GM10266 (cell line): ENCODE results near the gene AKR7A3.
A peak's percentile ranks its signal among the peaks of the same experiment; 100 is the strongest.

Experiments used
- DNase-seq: peaks from one replicate; pipeline ENCODE4 v3.0.0; 2012; ENCODE audit errors: extremely low spot score
- TF ChIP-seq, protein P1 (sequence below): IDR thresholded peaks from 2 replicates; pipeline ENCODE4 v1.5.1; 2012; ENCODE audit warnings: mild to moderate bottlenecking, low read depth; ENCODE audit not compliant: control insufficient read depth, insufficient read depth; ENCODE audit errors: missing control alignments

The AKR7A3 gene

DNA sequence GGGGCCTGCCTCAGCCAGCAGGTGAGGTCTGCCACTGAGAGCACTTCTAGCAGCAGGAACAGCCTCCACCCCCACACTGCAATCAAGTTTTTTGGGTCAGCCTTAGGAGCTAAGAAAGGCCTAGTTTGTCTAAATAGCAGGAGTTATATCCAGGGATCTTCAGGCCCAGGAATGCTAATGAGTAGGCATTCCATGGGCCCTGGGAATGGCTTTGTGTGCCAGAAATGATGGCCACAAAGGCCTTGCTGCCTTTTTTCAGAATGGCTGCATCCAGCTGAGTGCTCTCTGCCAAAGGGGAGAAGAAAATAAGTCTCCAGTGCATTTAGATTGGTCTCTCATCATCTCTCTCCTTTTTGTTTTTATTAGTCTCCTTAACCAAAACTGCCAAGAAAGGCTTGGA lies 34.2 kb downstream of the AKR7A3 start:
- TF ChIP-seq, protein P1, sequence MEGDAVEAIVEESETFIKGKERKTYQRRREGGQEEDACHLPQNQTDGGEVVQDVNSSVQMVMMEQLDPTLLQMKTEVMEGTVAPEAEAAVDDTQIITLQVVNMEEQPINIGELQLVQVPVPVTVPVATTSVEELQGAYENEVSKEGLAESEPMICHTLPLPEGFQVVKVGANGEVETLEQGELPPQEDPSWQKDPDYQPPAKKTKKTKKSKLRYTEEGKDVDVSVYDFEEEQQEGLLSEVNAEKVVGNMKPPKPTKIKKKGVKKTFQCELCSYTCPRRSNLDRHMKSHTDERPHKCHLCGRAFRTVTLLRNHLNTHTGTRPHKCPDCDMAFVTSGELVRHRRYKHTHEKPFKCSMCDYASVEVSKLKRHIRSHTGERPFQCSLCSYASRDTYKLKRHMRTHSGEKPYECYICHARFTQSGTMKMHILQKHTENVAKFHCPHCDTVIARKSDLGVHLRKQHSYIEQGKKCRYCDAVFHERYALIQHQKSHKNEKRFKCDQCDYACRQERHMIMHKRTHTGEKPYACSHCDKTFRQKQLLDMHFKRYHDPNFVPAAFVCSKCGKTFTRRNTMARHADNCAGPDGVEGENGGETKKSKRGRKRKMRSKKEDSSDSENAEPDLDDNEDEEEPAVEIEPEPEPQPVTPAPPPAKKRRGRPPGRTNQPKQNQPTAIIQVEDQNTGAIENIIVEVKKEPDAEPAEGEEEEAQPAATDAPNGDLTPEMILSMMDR, result no peak
- DNase-seq, result no peak

DNA sequence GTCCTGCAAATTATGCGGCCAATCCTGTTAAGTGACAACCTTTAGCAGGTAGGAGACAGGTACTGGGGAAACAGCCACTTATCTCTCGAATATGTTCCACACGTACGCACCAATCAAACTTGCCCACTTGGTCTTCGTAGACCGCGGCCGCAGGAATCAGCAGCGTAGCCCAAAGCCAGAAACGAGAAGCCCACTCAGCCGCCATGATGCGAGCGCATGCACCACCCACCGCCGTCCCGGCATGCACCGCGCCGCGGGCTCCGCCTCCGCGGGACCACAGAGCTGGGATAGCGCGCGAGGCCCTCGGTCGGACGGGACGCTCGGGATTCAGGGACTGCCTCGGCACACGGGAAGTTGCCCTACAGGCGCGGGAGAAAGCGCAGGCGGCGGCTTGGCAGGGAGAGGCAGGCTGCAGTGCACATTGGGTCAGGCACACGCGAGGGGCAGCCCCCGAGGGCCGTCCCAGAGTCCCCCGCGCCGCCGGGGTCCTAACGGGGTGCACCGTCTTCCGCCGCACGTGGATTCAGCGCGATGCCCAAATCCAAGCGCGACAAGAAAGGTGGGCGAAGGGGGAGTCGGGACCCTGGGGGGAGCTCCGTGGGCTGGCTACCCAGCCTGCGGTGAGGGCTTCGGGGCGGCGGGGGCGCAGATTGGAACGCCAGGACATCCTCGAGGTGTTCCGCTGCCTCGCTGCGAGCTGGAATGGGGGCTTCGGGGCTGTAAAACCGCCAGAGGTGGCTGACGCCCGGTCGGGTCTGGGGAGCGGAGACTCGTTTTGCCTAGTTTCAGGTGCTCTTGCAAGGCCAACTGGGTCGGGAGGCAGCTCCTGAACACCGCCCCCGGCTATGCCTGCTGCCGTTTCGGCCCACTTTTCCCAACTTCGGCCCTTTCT lies 37.0 kb downstream of the AKR7A3 start, which contains the start of the genes EMC1 and MRTO4:
Gene EMC1 (minus strand): TSS at position 220 of the 892 bp plus-strand sequence. CDS start 15 bp downstream, at position 205.
Gene MRTO4 (plus strand): TSS at position 501 of the 892 bp plus-strand sequence. CDS start 31 bp downstream, at position 532.
- TF ChIP-seq, protein P1, result no peak
- DNase-seq, result peak; percentile 91

DNA sequence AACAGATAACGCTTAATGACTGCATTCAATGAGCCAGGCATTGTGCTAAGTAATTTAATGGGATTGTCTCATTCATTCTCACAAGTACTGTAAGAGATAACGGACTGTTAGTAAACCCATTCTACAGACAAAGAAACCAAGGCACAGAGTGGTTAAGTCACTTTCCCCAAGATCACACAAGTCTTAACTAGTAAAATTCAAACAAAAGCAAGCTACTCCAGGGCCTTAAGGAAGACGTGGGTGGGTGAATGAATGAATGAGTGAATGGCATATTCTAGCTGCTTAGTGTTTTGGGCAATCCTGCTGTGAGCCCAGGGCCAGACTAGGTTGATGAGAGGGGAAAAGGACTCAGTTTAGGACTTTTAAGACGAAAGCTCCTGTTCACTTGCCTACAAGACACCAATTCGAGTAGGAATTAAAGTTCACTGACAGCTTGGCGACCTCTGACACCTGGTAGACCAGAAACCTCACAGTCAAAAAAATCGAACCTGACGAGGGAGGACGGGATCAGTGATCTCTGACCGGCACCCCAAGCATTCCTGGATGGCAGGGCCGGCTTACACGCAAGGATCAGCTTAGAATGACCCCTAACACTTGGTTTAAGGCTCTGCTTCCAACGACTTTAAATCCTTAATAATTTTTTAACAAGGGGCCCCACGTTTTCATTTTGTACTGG lies 37.8 kb downstream of the AKR7A3 start:
- DNase-seq, result no peak
- TF ChIP-seq, protein P1, result no peak

DNA sequence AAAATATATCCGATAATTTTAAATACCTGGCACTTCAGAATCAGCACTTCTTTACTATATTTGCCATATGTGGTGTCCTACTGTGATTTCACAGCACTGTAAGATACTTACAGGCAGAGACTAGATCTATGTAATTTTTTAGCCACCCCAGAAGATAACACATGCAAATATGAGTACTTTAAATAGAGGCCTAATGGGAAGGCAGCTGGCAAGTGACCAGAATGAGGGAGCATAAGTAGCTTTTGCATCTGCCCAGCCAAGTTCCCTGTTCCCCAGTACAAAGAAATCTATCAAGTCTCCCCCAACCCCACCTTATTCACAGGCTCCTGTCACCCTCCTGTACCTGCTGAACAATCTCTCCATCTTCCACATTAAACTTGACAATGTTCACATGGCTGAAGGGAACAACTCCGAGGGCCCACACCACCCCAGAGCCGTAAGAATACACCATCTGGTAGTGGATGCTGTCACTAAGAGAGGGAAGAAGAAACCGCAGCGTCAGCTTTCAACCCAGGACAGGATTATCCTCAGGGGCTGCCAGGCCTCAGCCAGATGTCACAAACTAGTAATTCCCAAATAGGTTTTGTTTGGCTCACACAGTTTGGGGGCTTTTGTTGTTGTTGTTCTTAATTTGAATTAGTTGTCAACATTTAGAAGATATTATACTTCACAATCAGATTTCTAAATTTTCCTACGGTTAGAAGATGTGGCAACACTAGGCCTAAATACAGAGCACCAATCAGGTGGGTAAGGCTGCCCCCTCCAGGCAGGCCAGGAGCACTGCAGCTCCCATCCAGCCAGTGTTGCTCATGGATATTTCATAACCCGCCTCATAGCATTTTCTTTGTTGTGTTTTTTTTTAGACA lies 47.7 kb downstream of the AKR7A3 start:
- peak; percentile 77 for DNase-seq
- TF ChIP-seq, protein P1, result peak; percentile 99

DNA sequence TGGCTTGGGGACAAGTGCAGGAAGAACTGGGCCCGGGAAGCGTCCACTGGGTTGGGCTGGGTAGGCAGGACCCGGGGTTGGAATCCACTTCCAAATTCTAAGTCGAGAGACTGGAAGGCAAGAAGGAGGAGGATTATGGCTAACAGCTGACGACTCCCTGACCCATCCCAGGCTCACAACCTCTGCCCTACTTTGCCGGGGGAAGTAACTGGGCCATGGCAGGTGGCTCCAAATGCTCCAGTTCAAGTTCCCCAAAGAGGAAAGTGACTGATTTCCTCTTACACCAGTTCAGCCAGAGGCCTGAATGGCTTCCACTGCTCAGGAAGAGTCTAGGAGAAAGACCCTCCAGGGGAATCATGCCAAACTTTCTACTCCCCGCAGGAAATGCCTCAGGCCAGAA lies 48.7 kb downstream of the AKR7A3 start:
- TF ChIP-seq, protein P1, result no peak
- DNase-seq, result no peak

DNA sequence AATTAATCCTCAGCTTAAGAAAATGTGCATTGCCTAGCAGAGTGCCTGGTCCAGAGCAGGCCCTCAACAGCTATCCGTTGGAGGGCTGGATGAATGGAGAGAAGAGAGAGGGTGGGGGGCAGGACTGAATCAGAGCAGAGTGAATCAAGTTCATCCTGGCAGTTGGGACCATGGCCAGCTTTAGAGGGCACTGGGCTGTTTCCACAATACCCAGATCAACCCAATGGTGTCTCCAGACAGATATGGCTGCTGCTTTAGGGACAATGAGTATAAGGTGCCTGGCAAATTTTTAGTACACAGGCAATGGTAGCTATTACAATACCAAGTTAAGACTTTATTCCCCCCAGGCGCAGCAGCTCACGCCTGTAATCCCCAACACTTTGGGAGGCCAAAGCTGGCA lies 54.3 kb downstream of the AKR7A3 start:
- TF ChIP-seq, protein P1, result no peak
- DNase-seq, result no peak
